ENCODE measurements around the gene PEX3. TPM values are rescaled to one million over a fixed set of nuclear protein-coding genes. Genes with fewer than 3 reads are reported as not detected.

Gene PEX3
- total and polyA plus RNA-seq, 2 of the 4 experiments (the other 2 are of a cell fraction) = 13.3 to 13.7 TPM

GRCh38 chr6:143401636-143402370, 48.8 kb upstream of the PEX3 start:
- Histone ChIP-seq H3K4me1 (ENCODE audit: control insufficient read depth, insufficient read depth, low read length) (peaks cover 3% of the 10 kb centered on the region), H2BK5ac (ENCODE audit: low read depth, low read length, poor library complexity, severe bottlenecking) (no peak overlapping the region), H3K9me1 (ENCODE audit: insufficient read depth, low read length) (no peaks in the 10 kb centered on the region), H3K27ac (ENCODE audit: insufficient read depth, low read length) (no peak overlapping the region), H3K23ac (ENCODE audit: low read depth, low read length) (no peak overlapping the region), H3K4ac (ENCODE audit: low read depth, low read length) (no peak overlapping the region), H2BK20ac (ENCODE audit: low read depth, low read length) (no peak overlapping the region), H3K4me3 (ENCODE audit: insufficient read depth, low read depth, low read length) (no peak overlapping the region), H4K8ac (ENCODE audit: low read depth in 2 of 2, low read length in 2 of 2) (no peak overlapping the region), H3K79me1 (ENCODE audit: low read depth in 1 of 2, low read length in 2 of 2) (no peaks in the 10 kb centered on the region), H2BK120ac (ENCODE audit: low read depth, low read length) (no peak overlapping the region), H2AK9ac (replicated peaks; ENCODE audit: low read depth, low read length, poor library complexity) (no peak overlapping the region), H2AK5ac (ENCODE audit: low read depth, low read length) (no peak overlapping the region), H3K27me3 (ENCODE audit: control insufficient read depth, insufficient read depth, low read length) (no peaks in the 10 kb centered on the region), H3K9ac (ENCODE audit: low read depth, low read length) (no peak overlapping the region), H3K36me3 (ENCODE audit: control insufficient read depth, insufficient read depth, low read length) (no peaks in the 10 kb centered on the region), H3K56ac (ENCODE audit: extremely low read depth, insufficient read depth, low read length) (no peak overlapping the region), H2BK15ac (ENCODE audit: low read depth, low read length) (no peak overlapping the region), H4K20me1 (ENCODE audit: insufficient read depth, low read length) (no peaks in the 10 kb centered on the region), H4K91ac (ENCODE audit: insufficient read depth, low read depth, low read length) (no peak overlapping the region), H2AFZ (replicated peaks; ENCODE audit: low read length, poor library complexity) (no peak overlapping the region), H3K14ac (replicated peaks; ENCODE audit: low read depth, low read length) (no peak overlapping the region), H3K9me3 (ENCODE audit: control insufficient read depth, insufficient read depth, low read length) (no peaks in the 10 kb centered on the region), H4K5ac (ENCODE audit: low read depth, low read length) (no peak overlapping the region), H3K18ac (ENCODE audit: low read depth, low read length) (no peak overlapping the region), H3K4me2 (ENCODE audit: low read depth, low read length) (no peak overlapping the region)
- dilution Hi-C loops (cut with HindIII; ENCODE audit: low sequenced_read_pairs, unreplicated experiment) = no loop called here
- no peak for DNase-seq
- BruUV-seq (replicated peaks) = no TSS peak
- ATAC-seq (ENCODE audit: low read depth) = no peak
- POLR2A ChIA-PET (ENCODE audit: unreplicated experiment) = no interaction called here
- intact Hi-C loops (cut with micrococcal nuclease) = no loop called here
- no CpG with 5 or more reads among the region's 5 CpGs for WGBS, 2 experiments (ENCODE audit: extremely low coverage in 2 of 2, insufficient read length in 1 of 2)
- in situ Hi-C loops (cut with MboI; ENCODE audit: low sequenced_read_pairs) = no loop called here
- CTCF ChIA-PET = interaction anchor here (0.6 kb wide), 1 partner anchor 168 kb away, joined by 4 read pairs; no protein-coding TSS in a partner anchor
- no peak for TF ChIP-seq SMC3 (IDR thresholded peaks at IDR 0.05; ENCODE audit: low read depth, low read length)
- no peak for TF ChIP-seq NFE2L2 (IDR thresholded peaks at IDR 0.05; ENCODE audit: low read depth, low read length)
